HepG2 (cell line): Measurements from ENCODE around the gene NGEF. TPM values are rescaled to one million over a fixed set of nuclear protein-coding genes. Genes with fewer than 3 reads are reported as not detected.

Experiments
- ATM ChIP-seq: fragments of 450-650 bp; IDR thresholded peaks from 2 replicates; pipeline ENCODE4 v1.7.1; 2017; ENCODE audit warnings: mild to moderate bottlenecking, borderline replicate concordance
- DR1 ChIP-seq: sonication (generic); formaldehyde crosslinking; IDR thresholded peaks from 2 replicates; pipeline ENCODE4 v1.8.0; 2021; ENCODE audit warnings: mild to moderate bottlenecking, missing genetic modification reagents, inconsistent platforms
- FOSL1 ChIP-seq: sonication (generic); formaldehyde crosslinking; IDR thresholded peaks from 2 replicates; pipeline ENCODE4 v1.9.0; 2021; ENCODE audit warnings: missing genetic modification reagents, borderline replicate concordance
- JUN ChIP-seq: sonication (generic); formaldehyde crosslinking; IDR thresholded peaks from 2 replicates; pipeline ENCODE4 v1.4.0; 2020; ENCODE audit warnings: mild to moderate bottlenecking, missing genetic modification reagents
- KAT8 ChIP-seq: IDR thresholded peaks from 2 replicates; pipeline ENCODE4 v1.6.1; 2016; ENCODE audit warnings: missing genetic modification reagents, missing compliant biosample characterization
- LBX2 ChIP-seq: sonication (generic); formaldehyde crosslinking; IDR thresholded peaks from 2 replicates; pipeline ENCODE4 v1.5.0; 2020; ENCODE audit warnings: missing genetic modification reagents, mild to moderate bottlenecking, borderline replicate concordance
- MBNL3 ChIP-seq: fragments of 250-450 bp; sonication (Bioruptor Pico); conservative IDR thresholded peaks from 2 replicates; pipeline ENCODE4 v1.8.0; 2022; ENCODE audit warnings: mild to moderate bottlenecking, inconsistent platforms
- MIER2 ChIP-seq: IDR thresholded peaks from 2 replicates; pipeline ENCODE4 v1.6.1; 2016; ENCODE audit warnings: missing biosample characterization, missing genetic modification reagents
- NFE2 ChIP-seq: sonication (generic); formaldehyde crosslinking; IDR thresholded peaks from 2 replicates; pipeline ENCODE4 v1.4.0; 2020; ENCODE audit warnings: missing genetic modification reagents
- NR2F2 ChIP-seq: IDR thresholded peaks from 2 replicates; pipeline ENCODE4 v1.6.1; 2012; ENCODE audit warnings: low read depth, inconsistent platforms, borderline replicate concordance
- NR2F6 ChIP-seq, 2 experiments: IDR thresholded peaks; 2 replicates each; pipeline ENCODE4 v1.6.1; 2016; ENCODE audit warnings: antibody characterized with exemption in 1 of 2, mild to moderate bottlenecking in 1 of 2
- SPEN ChIP-seq: sonication (generic); formaldehyde crosslinking; IDR thresholded peaks from 2 replicates; pipeline ENCODE4 v1.5.1; 2020; ENCODE audit warnings: low read depth, mild to moderate bottlenecking, missing genetic modification reagents
- SSRP1 ChIP-seq: IDR thresholded peaks from 2 replicates; pipeline ENCODE4 v1.6.1; 2016; ENCODE audit warnings: control low read depth
- ZFP36 ChIP-seq: fragments of 150-350 bp; IDR thresholded peaks from 2 replicates; pipeline ENCODE4 v1.6.1; 2018; ENCODE audit warnings: borderline replicate concordance, low read length, low read depth; ENCODE audit not compliant: partially characterized antibody
- ZHX2 ChIP-seq, 2 experiments: sonication (generic) in 1 of 2; formaldehyde crosslinking in 1 of 2; IDR thresholded peaks; 2 replicates each; pipeline versions ENCODE4 v1.6.1 to v1.9.0; 2014 to 2022; ENCODE audit warnings: antibody characterized with exemption in 1 of 2, borderline replicate concordance in 1 of 2, inconsistent platforms in 1 of 2, low read depth in 1 of 2, missing genetic modification reagents in 1 of 2
- ZNF740 ChIP-seq: sonication (generic); formaldehyde crosslinking; IDR thresholded peaks from 2 replicates; pipeline ENCODE4 v1.4.0; 2020; ENCODE audit warnings: missing genetic modification reagents
- ZNF766 ChIP-seq: sonication (generic); formaldehyde crosslinking; IDR thresholded peaks from 2 replicates; pipeline ENCODE4 v1.5.0; 2020; ENCODE audit warnings: missing genetic modification reagents, borderline replicate concordance
- ZNF784 ChIP-seq: sonication (generic); formaldehyde crosslinking; IDR thresholded peaks from 2 replicates; pipeline ENCODE4 v1.5.1; 2020; ENCODE audit warnings: missing genetic modification reagents, mild to moderate bottlenecking, borderline replicate concordance
- ZNF883 ChIP-seq: sonication (generic); formaldehyde crosslinking; IDR thresholded peaks from 2 replicates; pipeline ENCODE4 v1.5.1; 2020; ENCODE audit warnings: mild to moderate bottlenecking, missing genetic modification reagents; ENCODE audit errors: not compliant biosample characterization
- ZUFSP ChIP-seq: sonication (generic); formaldehyde crosslinking; IDR thresholded peaks from 2 replicates; pipeline ENCODE4 v1.9.0; 2021; ENCODE audit warnings: missing genetic modification reagents, mild to moderate bottlenecking, borderline replicate concordance
- polyA plus RNA-seq, 8 experiments: library from polyadenylated mRNA; depleted of rRNA in 3 of 8; stranded (reverse) in 7 of 8; unstranded in 1 of 8; fragments of >200 nt; fragmentation: Illumina TruSeq in 4 of 8; extraction: Trizol in 4 of 8; gene quantifications; 2 replicates each; pipeline versions ENCODE4 v1.2.1 to v1.2.3, GENCODE V29; 2011 to 2016; ENCODE audit warnings: low read depth in 4 of 8, missing spikeins in 1 of 8, mixed read lengths in 1 of 8; ENCODE audit not compliant: insufficient read depth in 1 of 8
- total RNA-seq, 5 experiments: library from RNA; depleted of rRNA; stranded (reverse); fragments of >200 nt; fragmentation: Illumina TruSeq; extraction: Trizol; gene quantifications; 2 replicates each; pipeline ENCODE4 v1.2.3, GENCODE V29; 2016; ENCODE audit warnings: low read depth in 1 of 5

The NGEF gene
- total and polyA plus RNA-seq, 2 of the 13 experiments (the other 11 are each of a cell fraction or from before 2014, with no cell fraction given), result 14.4 to 36.9 TPM

- TF ChIP-seq ZHX2 (IDR thresholded peaks at IDR 0.05; ENCODE audit: low read depth), result no peak
- TF ChIP-seq ZHX2 (CRISPR knock-in tag; IDR thresholded peaks at IDR 0.05; ENCODE audit: borderline replicate concordance), result no peak
- TF ChIP-seq SSRP1 (CRISPR knock-in tag), result 0 out of 2 replicates have a peak, but pooled peaks have one; percentile 36
- TF ChIP-seq ZFP36, result no peak
- no peak; the same call in 1 of the 2 replicates for TF ChIP-seq NR2F6 (IDR thresholded peaks at IDR 0.05)
- peak; percentile 24; the same call in 1 of the 2 replicates for TF ChIP-seq NR2F6 (CRISPR knock-in tag; IDR thresholded peaks at IDR 0.05)
- peak; percentile 9; the same call in 1 of the 2 replicates for TF ChIP-seq ZNF784 (CRISPR knock-in tag)
- TF ChIP-seq LBX2 (CRISPR knock-in tag), result no peak
- no peak for TF ChIP-seq ZUFSP (CRISPR knock-in tag)
- 0 out of 2 replicates have a peak, but pooled peaks have one; percentile 15 for TF ChIP-seq FOSL1 (CRISPR knock-in tag)
- TF ChIP-seq DR1 (CRISPR knock-in tag), result no peak
- TF ChIP-seq ZNF883 (CRISPR knock-in tag), result no peak
- TF ChIP-seq MIER2 (CRISPR knock-in tag), result no peak
- no peak for TF ChIP-seq NFE2 (CRISPR knock-in tag)
- no peak for TF ChIP-seq JUN (CRISPR knock-in tag)
- no peak for TF ChIP-seq ATM
- TF ChIP-seq MBNL3, result no peak
- TF ChIP-seq NR2F2, result no peak
- TF ChIP-seq KAT8, result 0 out of 2 replicates have a peak, but pooled peaks have one; percentile 54
- peak; percentile 14; the same call in 1 of the 2 replicates for TF ChIP-seq SPEN
- 0 out of 2 replicates have a peak, but pooled peaks have one; percentile 24 for TF ChIP-seq ZNF740 (CRISPR knock-in tag)
- TF ChIP-seq ZNF766, result 0 out of 2 replicates have a peak, but pooled peaks have one; percentile 31
These were observed 620 bp downstream of the NGEF start (continued) for GRCh38 chr2:233012301-233012971.
